K562 treated with DMSO at 1 percent for 4 hours (cell line): Measurements from ENCODE around the gene SELL. TPM values are rescaled to one million over a fixed set of nuclear protein-coding genes. Genes with fewer than 3 reads are reported as not detected.

Experiments used
- total RNA-seq: library from RNA; unstranded; fragments of 300-600 nt; gene quantifications from 2 replicates; pipeline ENCODE4 v1.2.3, GENCODE V29; 2022; ENCODE audit not compliant: insufficient read depth

SELL gene
- not detected in 2 replicates for total RNA-seq

GRCh38 chr1:169711469-169712308 is at the start of gene SELL:
SELL (minus strand) TSS chr1:169711620; CDS start chr1:169711498, 122 bp downstream.

DNA sequence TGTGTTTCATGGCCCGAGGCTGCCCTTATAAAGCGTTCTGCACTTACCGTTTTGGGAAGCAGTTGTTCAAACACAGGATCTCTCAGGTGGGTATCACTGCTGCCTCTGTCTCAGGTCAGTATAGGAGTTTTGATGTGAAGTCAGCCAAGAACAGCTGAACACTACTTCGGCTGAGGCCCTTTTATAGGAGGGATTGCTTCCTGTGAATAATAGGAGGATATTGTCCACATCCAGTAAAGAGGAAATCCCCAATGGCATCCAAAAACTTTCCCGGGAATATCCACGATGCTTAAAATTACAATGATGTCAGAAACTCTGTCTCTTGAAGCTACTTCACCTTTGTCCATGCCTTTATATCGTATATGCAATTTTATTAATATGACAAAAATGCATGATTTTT is 22.5 kb upstream of the SELL start, which contains the start of gene SELE:
Gene SELE (minus strand): TSS at position 156 of the 400 bp plus-strand sequence. CDS start 467 bp downstream, outside the sequence.

Other genes with a start within 250 kb of the SELL start
- 11.8 and 12.8 TPM in 2 replicates for gene SLC19A2, start 225.7 kb downstream of the SELL start, total RNA-seq
- not detected in 2 replicates for gene F5, start 125.1 kb downstream of the SELL start, total RNA-seq
- not detected in 2 replicates for gene SELP, start 81.5 kb downstream of the SELL start, total RNA-seq
- gene SELE, start 22.5 kb upstream of the SELL start, total RNA-seq = not detected in 2 replicates
- 3.3 and 4.4 TPM in 2 replicates for gene METTL18, start 83.3 kb upstream of the SELL start, total RNA-seq
- 3.8 and 4.8 TPM in 2 replicates for gene SCYL3, start 182.3 kb upstream of the SELL start, total RNA-seq